ENCODE measurements around the gene VWA7.

VWA7 gene

GRCh38 chr6:31727717-31728671, 49.1 kb downstream of the VWA7 start:
- no peak for DNase-seq

- DNase-seq = no peak
Observed at GRCh38 chr6:31727034-31727716, 50.0 kb downstream of the VWA7 start.

- DNase-seq = no peak
Observed at GRCh38 chr6:31725502-31726350, 51.4 kb downstream of the VWA7 start.

GRCh38 chr6:31723980-31724691, 53.0 kb downstream of the VWA7 start:
- no peak for DNase-seq

GRCh38 chr6:31723245-31723979, 53.7 kb downstream of the VWA7 start, which contains the start of gene MPIG6B:
MPIG6B (plus strand) TSS chr6:31723373; CDS start chr6:31723384, 11 bp downstream.
- no peak for DNase-seq

- no peak for DNase-seq
Observed at GRCh38 chr6:31722173-31722572, 55.0 kb downstream of the VWA7 start.

- DNase-seq = no peak
Observed at GRCh38 chr6:31721351-31722020, 55.6 kb downstream of the VWA7 start, which contains the start of gene LY6G6C. LY6G6C (minus strand) TSS chr6:31721746; CDS start chr6:31721679, 67 bp downstream.

- DNase-seq = no peak
Observed at GRCh38 chr6:31720196-31720770, 56.8 kb downstream of the VWA7 start.

- no peak for DNase-seq
Observed at GRCh38 chr6:31719001-31719400, 58.1 kb downstream of the VWA7 start.

GRCh38 chr6:31718265-31718664, 58.9 kb downstream of the VWA7 start:
- DNase-seq = no peak

GRCh38 chr6:31717499-31718222, 59.5 kb downstream of the VWA7 start:
- DNase-seq = no peak

Measured in NCI-H1092 (cell line).